Activated CD4-positive, alpha-beta T cell treated with anti-CD3 and anti-CD28 coated beads, Interleukin-2, amount 10 ng/mL, durations not matched to agents 7 days and 5 days (primary cell): ENCODE results near the gene MSLN. TPM values are rescaled to one million over a fixed set of nuclear protein-coding genes. Genes with fewer than 3 reads are reported as not detected.

Source experiments
- CTCF ChIA-PET: fragments of 350-600 bp; sonication (Branson Sonifier 250); formaldehyde crosslinking; loops from one replicate; lab custom pipeline; 2021; ENCODE audit warnings: antibody characterized with exemption; lab: Charles Lee
- POLR2A ChIA-PET: fragments of 350-600 bp; sonication (Branson Sonifier 250); formaldehyde crosslinking; loops from one replicate; lab custom pipeline; 2021; ENCODE audit warnings: antibody characterized with exemption; lab: Charles Lee
- DNase-seq: peaks from one replicate; pipeline ENCODE4 v3.0.0-alpha.2; 2020
- H3K27ac Mint-ChIP-seq: one replicate; pipeline ENCODE4 v1.8.0; 2021; ENCODE audit warnings: mild to moderate bottlenecking, moderate library complexity, mixed read lengths
- H3K27me3 Mint-ChIP-seq: one replicate; pipeline ENCODE4 v1.8.0; 2021; ENCODE audit warnings: mixed read lengths
- H3K36me3 Mint-ChIP-seq: one replicate; pipeline ENCODE4 v1.8.0; 2021; ENCODE audit warnings: low read depth, mixed read lengths
- H3K4me1 Mint-ChIP-seq: one replicate; pipeline ENCODE4 v1.8.0; 2021; ENCODE audit warnings: mixed read lengths
- H3K4me3 Mint-ChIP-seq: one replicate; pipeline ENCODE4 v1.8.0; 2021; ENCODE audit warnings: mild to moderate bottlenecking, moderate library complexity, mixed read lengths
- H3K9me3 Mint-ChIP-seq: one replicate; pipeline ENCODE4 v1.8.0; 2021; ENCODE audit warnings: mixed read lengths
- microRNA-seq: library from miRNA; unstranded; fragments of <30 nt; microRNA quantifications from one replicate; pipeline ENCODE4 v1.2.0, GENCODE V29; 2021; ENCODE audit warnings: borderline microRNAs expressed, borderline replicate concordance
- total RNA-seq, 2 experiments: library from RNA; stranded (reverse); gene quantifications; one replicate each; pipeline ENCODE4 v1.2.3, GENCODE V29; 2021

MSLN gene
- total RNA-seq, 2 experiments from 2014 or later = not detected

DNA sequence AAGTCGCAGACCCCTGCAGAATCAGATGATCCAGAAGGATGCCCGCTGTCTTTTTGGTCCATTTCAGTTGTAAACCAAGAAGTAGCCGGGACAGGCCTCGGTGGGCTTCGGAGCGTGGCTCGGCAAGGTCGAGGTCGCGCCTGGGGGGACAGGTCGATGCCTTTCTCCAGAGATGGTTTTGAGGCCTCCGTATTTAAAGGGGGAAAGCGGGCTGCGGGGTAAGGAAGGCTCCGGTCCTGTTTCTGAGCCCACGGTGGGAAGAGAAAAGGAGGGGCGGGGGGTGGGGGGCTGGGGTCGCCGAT is 47.5 kb downstream of the MSLN start:
- DNase-seq = no peak
- peak overlapping the region; percentile 96 for H3K27ac Mint-ChIP-seq
- POLR2A ChIA-PET = no interaction called here

DNA sequence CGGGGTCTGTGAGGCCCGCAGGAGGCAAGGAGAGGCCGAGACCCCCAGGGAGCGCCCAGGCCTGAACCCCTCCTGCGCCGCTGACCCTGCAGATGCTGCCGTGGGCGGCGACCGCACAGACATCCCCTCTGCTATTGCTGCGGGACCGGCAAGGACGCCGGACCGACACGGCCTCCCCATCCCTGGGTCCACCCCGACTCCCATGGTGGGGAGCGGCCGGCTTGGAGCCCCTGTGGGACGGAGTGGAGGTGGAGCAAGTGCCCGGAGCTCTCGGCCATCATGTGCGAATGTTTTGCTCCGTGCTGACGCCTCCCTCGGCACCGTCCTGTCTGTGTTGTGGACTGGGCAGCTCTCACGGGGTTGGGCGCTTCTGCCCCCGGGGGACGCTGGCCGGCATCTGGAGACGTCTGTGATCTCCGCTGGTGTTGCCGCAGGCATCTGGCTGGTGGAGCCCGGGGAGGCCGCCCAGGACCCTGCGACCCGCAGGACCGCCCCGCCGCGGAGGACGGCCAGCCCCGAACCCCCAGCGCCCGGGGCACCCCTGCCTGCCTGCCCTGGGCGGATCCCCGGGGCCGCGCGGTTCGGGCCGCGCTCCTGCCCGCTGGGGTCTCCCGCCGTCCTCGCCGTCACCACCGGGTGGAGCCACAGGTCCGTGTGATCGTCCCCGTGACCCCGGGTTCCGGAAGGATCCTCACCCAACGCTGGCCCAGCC is 52.8 kb downstream of the MSLN start:
- H3K4me3 Mint-ChIP-seq = no peak overlapping the region
- ChIA-PET CTCF (no interaction called here), POLR2A (no interaction called here)
- no peaks in the 10 kb centered on the region for H3K9me3 Mint-ChIP-seq
- DNase-seq = peak; percentile 39
- H3K27ac Mint-ChIP-seq = no peak overlapping the region
- H3K36me3 Mint-ChIP-seq = no peaks in the 10 kb centered on the region
- peaks cover 17% of the 10 kb centered on the region for H3K27me3 Mint-ChIP-seq
- peaks cover 9% of the 10 kb centered on the region for H3K4me1 Mint-ChIP-seq

More for the DNA sequence above, 47.5 kb downstream of the MSLN start:
- peaks cover 11% of the 10 kb centered on the region for H3K27me3 Mint-ChIP-seq
- CTCF ChIA-PET = no interaction called here
- peak overlapping the region; percentile 91 for H3K4me3 Mint-ChIP-seq
- no peaks in the 10 kb centered on the region for H3K36me3 Mint-ChIP-seq
- H3K4me1 Mint-ChIP-seq = peaks cover 17% of the 10 kb centered on the region
- H3K9me3 Mint-ChIP-seq = no peaks in the 10 kb centered on the region

DNA sequence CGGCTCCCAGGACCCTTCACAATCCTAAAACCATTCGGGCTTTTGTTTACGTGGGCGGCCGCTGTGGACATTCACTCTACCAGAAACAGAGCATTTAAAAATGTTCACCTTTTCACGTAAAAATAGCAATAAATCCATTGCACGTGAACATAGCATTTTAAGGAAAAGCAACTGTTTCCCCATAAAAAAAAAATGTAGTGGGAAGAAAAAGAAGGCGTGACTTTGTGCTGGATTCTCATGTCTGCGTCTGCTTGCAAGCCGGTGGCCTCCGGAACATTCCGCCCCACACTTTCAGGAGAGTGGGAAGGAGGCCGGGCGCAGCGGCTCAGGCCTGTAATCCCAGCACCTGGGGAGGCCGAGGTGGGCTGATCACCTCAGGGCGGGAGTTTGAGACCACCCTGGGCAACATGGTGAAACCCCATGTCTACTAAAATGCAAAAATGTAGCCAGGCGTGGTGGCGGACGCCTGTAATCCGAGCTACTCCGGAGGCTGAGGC is 53.4 kb downstream of the MSLN start:
- peaks cover 17% of the 10 kb centered on the region for H3K27me3 Mint-ChIP-seq
- POLR2A ChIA-PET = no interaction called here
- H3K36me3 Mint-ChIP-seq = no peaks in the 10 kb centered on the region
- CTCF ChIA-PET = no interaction called here
- no peak for DNase-seq
- no peaks in the 10 kb centered on the region for H3K9me3 Mint-ChIP-seq
- H3K4me1 Mint-ChIP-seq = peaks cover 5% of the 10 kb centered on the region
- H3K4me3 Mint-ChIP-seq = no peak overlapping the region
- no peak overlapping the region for H3K27ac Mint-ChIP-seq

DNA sequence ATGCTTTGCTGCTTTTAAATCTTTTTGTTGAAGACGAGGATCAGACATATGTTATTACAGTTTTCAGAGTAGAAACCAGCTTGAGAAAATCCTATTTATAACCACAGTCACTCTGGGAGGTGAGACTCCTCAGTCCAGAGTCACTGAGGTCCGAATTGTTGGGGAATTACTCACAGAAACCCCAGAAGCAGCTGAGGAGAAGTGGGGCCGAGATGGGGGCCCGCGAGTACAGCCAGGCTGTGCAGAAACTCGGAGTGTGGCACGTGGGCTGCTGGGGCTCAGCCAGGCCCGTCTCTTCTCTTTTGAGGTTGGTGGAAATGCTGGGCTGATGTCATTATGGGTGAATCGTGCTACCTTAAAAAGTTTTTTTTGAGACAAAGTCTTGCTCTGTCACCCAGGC is 54.4 kb downstream of the MSLN start:
- Mint-ChIP-seq H3K4me3 (no peak overlapping the region), H3K27me3 (peaks cover 18% of the 10 kb centered on the region), H3K9me3 (no peaks in the 10 kb centered on the region), H3K36me3 (no peaks in the 10 kb centered on the region), H3K4me1 (peaks cover 10% of the 10 kb centered on the region), H3K27ac (no peak overlapping the region)
- DNase-seq = no peak
- ChIA-PET POLR2A (no interaction called here), CTCF (interaction anchor here (0.6 kb wide), 3 partner anchors 11 to 349 kb away, joined by 3 read pairs; no protein-coding TSS in a partner anchor)

DNA sequence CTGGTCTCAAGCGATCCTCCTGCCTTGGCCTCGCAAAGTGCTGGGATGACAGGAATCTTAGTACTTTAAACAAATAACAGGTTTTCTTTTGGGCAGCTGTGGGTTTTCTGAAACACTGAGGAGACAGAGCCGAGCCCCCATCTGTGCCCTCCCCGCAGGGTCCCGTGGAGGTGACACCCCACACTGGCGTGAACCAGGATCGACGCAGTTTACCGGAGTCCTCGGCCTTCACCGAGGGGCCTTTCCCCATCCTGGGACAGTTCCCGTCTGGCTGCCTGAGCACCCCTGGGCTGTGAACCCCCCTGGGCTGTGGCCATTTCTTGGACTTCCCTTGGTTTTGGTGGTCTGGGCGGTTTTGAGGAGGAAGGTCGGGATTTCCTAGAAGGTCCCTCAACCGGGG is 55.3 kb downstream of the MSLN start:
- H3K27ac Mint-ChIP-seq = no peak overlapping the region
- H3K4me1 Mint-ChIP-seq = peaks cover 15% of the 10 kb centered on the region
- DNase-seq = no peak
- H3K9me3 Mint-ChIP-seq = no peaks in the 10 kb centered on the region
- no peaks in the 10 kb centered on the region for H3K36me3 Mint-ChIP-seq
- ChIA-PET POLR2A (no interaction called here), CTCF (no interaction called here)
- peaks cover 18% of the 10 kb centered on the region for H3K27me3 Mint-ChIP-seq
- H3K4me3 Mint-ChIP-seq = no peak overlapping the region

DNA sequence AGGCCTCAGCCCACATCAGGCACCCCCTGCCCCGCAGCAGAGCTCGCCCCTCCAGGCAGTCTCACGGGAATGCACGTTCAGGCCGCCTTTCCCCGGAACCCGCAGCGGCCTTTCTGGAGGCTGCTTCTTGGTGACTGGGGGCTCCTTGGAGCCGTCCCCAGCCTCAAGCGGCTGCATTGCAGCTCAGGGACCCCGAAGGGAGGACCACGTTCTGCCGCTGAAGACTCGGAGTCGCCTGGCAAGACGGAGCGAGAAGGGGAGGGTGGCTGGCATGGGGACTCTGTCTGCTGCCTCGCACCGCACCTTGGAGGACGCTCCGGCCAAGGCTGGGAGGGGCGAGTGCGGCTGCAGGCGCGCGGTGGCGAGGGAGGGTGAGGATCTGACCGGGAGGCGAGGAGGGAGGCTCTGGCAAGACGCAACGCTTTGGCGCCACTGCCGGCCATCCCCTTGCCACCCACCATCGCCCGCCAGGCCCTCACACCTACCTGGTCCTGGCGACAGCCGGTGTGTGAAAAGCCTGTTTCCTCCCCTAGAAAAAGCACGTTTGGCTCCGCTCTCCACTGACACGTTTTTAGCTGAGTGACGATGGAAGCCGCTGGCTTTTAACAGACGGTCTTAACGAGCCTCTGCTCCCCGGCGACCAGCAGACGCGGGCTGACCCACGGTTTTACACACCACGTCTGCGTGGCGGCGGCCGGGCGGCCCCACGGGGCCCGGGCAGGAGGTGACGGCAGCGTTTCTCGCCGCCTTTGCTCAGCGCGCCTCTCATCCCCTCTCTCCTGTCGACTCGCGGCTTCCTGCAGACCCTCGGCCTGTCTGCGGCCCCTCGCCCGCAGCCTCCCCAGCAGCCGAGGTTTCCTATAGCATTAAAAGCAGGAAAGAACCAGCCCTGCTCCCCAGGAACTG is 56.7 kb downstream of the MSLN start:
- H3K27ac Mint-ChIP-seq = no peak overlapping the region
- no peaks in the 10 kb centered on the region for H3K36me3 Mint-ChIP-seq
- POLR2A ChIA-PET = no interaction called here
- no peaks in the 10 kb centered on the region for H3K9me3 Mint-ChIP-seq
- H3K27me3 Mint-ChIP-seq = peaks cover 13% of the 10 kb centered on the region
- no peak for DNase-seq
- CTCF ChIA-PET = no interaction called here
- H3K4me1 Mint-ChIP-seq = peaks cover 15% of the 10 kb centered on the region
- H3K4me3 Mint-ChIP-seq = no peak overlapping the region

DNA sequence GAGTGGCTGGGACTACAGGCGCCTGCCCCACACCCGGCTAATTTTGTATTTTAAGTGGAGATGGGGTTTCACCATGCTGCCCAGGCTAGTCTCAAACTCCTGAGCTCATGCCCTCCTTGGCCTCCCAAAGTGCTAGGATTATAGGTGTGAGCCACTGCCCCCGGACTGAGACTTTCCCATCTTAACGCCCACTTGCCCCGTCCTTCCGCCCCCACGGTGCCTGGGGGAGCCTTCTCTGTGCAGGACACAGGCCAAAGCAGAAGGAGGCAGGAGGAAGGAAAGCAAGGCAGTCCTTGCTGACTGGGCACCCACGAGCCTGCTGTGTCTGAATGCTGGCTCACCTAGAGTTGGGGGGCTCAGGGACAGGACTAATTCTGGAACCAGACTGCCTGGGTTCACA is 57.6 kb downstream of the MSLN start:
- POLR2A ChIA-PET = no interaction called here
- H3K9me3 Mint-ChIP-seq = no peaks in the 10 kb centered on the region
- no peak for DNase-seq
- H3K36me3 Mint-ChIP-seq = no peaks in the 10 kb centered on the region
- H3K27ac Mint-ChIP-seq = no peak overlapping the region
- peaks cover 14% of the 10 kb centered on the region for H3K4me1 Mint-ChIP-seq
- no peak overlapping the region for H3K4me3 Mint-ChIP-seq
- CTCF ChIA-PET = no interaction called here
- H3K27me3 Mint-ChIP-seq = peaks cover 8% of the 10 kb centered on the region

Small RNAs within 50 kb of the gene (microRNA-seq; reads per million reads assigned to microRNA genes)
- gene MIR662 = not detected

Other genes starting within 250 kb of the MSLN start
- 10 to 100 TPM; 59.1 to 72.1 TPM for gene CAPN15, start 233.0 kb upstream of the MSLN start, total RNA-seq
- not detected for gene PRR35, start 200.3 kb upstream of the MSLN start, total RNA-seq
- gene NHLRC4, start 193.7 kb upstream of the MSLN start, total RNA-seq = 1 to 10 TPM; 1.9 to 2.7 TPM
- gene PIGQ, start 190.8 kb upstream of the MSLN start, total RNA-seq = 10 to 100 TPM; 44.5 to 46.1 TPM
- gene RAB40C, start 170.7 kb upstream of the MSLN start, total RNA-seq = 10 to 100 TPM; 13.3 to 17.6 TPM
- 1 to 10 TPM; 1.8 to 2.7 TPM for gene WFIKKN1, start 129.7 kb upstream of the MSLN start, total RNA-seq
- 10 to 100 TPM; 63.7 to 78.0 TPM for gene METTL26, start 124.4 kb upstream of the MSLN start, total RNA-seq
- gene MCRIP2, start 118.9 kb upstream of the MSLN start, total RNA-seq = 10 to 100 TPM; 17.3 to 20.2 TPM
- gene WDR90, start 111.4 kb upstream of the MSLN start, total RNA-seq = 10 to 100 TPM; 54.9 to 81.6 TPM
- 100 to 1,000 TPM; 128 to 150 TPM for gene RHOT2, start 92.6 kb upstream of the MSLN start, total RNA-seq
- 1 to 10 TPM; 1.5 to 1.7 TPM for gene RHBDL1, start 85.1 kb upstream of the MSLN start, total RNA-seq
- 10 to 100 TPM; 68.7 to 69.7 TPM for gene STUB1, start 80.3 kb upstream of the MSLN start, total RNA-seq
- 10 to 100 TPM; 33.8 to 34.3 TPM for gene JMJD8, start 76.4 kb upstream of the MSLN start, total RNA-seq
- gene WDR24, start 70.3 kb upstream of the MSLN start, total RNA-seq = 10 to 100 TPM; 19.3 to 20.0 TPM
- 10 to 100 TPM; 12.7 to 14.3 TPM for gene FBXL16, start 54.9 kb upstream of the MSLN start, total RNA-seq
- 1 to 10 TPM; 2.5 to 3.0 TPM for gene METRN, start 45.6 kb upstream of the MSLN start, total RNA-seq
- 1 to 10 TPM; 5.5 to 8.7 TPM for gene ANTKMT, start 39.6 kb upstream of the MSLN start, total RNA-seq
- gene CCDC78, start 34.3 kb upstream of the MSLN start, total RNA-seq = 1 to 10 TPM; 1.6 to 2.3 TPM
- gene HAGHL, start 33.6 kb upstream of the MSLN start, total RNA-seq = 1 to 10 TPM; 5.0 to 5.7 TPM
- 10 to 100 TPM; 39.5 to 39.9 TPM for gene CIAO3, start 19.7 kb upstream of the MSLN start, total RNA-seq
- 10 to 100 TPM; 25.4 to 26.1 TPM for gene RPUSD1, start 27.6 kb downstream of the MSLN start, total RNA-seq
- 100 to 1,000 TPM in 1 of 2 experiments, 10 to 100 TPM in 1; 85.9 to 111 TPM for gene CHTF18, start 27.9 kb downstream of the MSLN start, total RNA-seq
- not detected for gene GNG13, start 40.0 kb downstream of the MSLN start, total RNA-seq
- gene LMF1, start 210.2 kb downstream of the MSLN start, total RNA-seq = 10 to 100 TPM; 20.5 to 23.0 TPM
- under 1 TPM; 0.25 to 0.27 TPM for gene SOX8, start 221.0 kb downstream of the MSLN start, total RNA-seq